ENCODE results near the gene PLCXD3. TPM values are rescaled to one million over a fixed set of nuclear protein-coding genes. Genes with fewer than 3 reads are reported as not detected.
A peak's percentile ranks its signal among the peaks of the same experiment; 100 is the strongest.

PLCXD3 gene
- total and polyA plus RNA-seq, 9 donors, result 0.05 to 0.23 (median 0.09) TPM

DNA sequence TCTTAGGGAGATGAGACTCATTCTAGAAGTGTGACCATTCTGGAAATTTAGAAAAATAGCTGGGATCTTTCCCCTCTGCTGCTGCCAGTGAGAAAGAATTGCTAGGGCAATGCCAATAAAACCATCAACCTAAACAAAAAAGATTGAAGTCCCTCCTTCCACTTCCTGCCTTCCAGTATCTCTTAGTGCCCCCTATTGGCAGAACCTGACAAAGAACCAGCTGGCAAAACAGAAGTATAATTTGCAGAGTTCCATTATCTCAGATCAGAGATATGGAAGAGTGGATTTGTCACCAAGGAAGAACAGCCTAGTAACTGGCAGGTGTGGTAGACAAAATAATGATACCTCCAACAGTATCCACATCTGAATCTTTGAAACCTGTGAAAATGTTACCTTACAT, 13.8 kb upstream of the PLCXD3 start:
- Histone ChIP-seq H3K9me3 (replicated peaks; ENCODE audit: control insufficient read depth, low read depth, low read length) (no peaks in the 10 kb centered on the region), H3K4me3 (ENCODE audit: low read length) (no peak overlapping the region), H3K4me1 (ENCODE audit: control insufficient read depth, insufficient read depth, low read length) (no peaks in the 10 kb centered on the region), H3K27me3 (ENCODE audit: control insufficient read depth, insufficient read depth, low read length) (no peaks in the 10 kb centered on the region), H3K27ac (ENCODE audit: low read length) (no peak overlapping the region), H3K36me3 (ENCODE audit: control insufficient read depth, insufficient read depth, low read length) (no peaks in the 10 kb centered on the region)
- no peak for DNase-seq

DNA sequence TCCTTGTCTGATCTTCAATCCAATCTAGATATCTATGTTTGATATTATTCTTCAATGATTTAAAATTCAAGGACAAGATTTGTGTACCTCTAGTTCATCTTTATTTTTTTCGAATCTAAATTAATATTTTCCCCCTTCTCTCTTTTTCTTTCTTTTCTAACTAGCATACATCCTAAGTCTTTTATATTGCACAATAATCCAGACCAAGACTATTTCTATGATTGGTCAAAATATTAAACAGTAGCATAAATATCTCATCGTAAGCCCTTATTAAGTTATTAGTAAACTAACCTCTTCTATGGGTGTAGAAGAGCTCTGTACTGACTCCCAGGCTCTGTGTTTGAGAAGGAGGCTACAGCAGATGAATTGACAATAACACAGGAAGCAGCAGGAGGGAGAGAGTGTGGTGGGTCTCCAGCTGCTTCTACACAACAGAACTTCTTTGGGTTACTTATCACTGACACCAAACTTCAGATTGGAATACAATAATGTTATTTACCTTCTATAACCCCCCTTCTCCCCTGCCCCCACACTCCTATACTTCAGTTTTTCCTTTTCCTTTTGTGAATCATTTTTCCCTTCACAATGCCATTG, 11.9 kb upstream of the PLCXD3 start:
- H3K4me1 ChIP-seq (ENCODE audit: control insufficient read depth, insufficient read depth, low read length), result no peaks in the 10 kb centered on the region
- no peak for DNase-seq
- no peaks in the 10 kb centered on the region for H3K36me3 ChIP-seq (ENCODE audit: control insufficient read depth, insufficient read depth, low read length)
- no peaks in the 10 kb centered on the region for H3K27me3 ChIP-seq (ENCODE audit: control insufficient read depth, insufficient read depth, low read length)
- no peaks in the 10 kb centered on the region for H3K9me3 ChIP-seq (replicated peaks; ENCODE audit: control insufficient read depth, low read depth, low read length)
- no CpG with 5 or more reads among the region's 2 CpGs for WGBS (ENCODE audit: insufficient coverage)
- no peak overlapping the region for H3K27ac ChIP-seq (ENCODE audit: low read length)
- H3K4me3 ChIP-seq (ENCODE audit: low read length), result no peak overlapping the region

DNA sequence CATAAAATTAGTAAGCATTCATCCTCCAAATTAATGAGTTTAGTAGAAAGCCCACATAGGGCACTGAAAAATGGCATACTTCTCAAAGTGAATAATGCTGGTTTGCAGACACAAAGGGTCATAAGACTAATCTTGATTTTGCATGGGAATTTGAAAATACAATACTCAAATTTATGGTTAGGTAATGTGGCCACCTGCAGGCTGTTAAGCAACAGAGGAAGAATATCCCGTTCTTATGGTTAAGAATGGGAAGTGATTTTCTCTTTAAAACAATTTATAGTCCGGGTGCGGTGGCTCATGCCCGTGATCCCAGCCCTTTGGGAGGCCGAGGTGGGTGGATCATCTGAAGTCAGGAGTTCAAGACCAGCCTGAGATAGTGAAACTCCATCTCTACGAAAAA, 9.4 kb upstream of the PLCXD3 start:
- 75% methylated on average over 6 of the region's 6 CpGs for WGBS (ENCODE audit: insufficient coverage)
- Histone ChIP-seq H3K27ac (ENCODE audit: low read length) (no peak overlapping the region), H3K36me3 (ENCODE audit: control insufficient read depth, insufficient read depth, low read length) (no peaks in the 10 kb centered on the region), H3K4me1 (ENCODE audit: control insufficient read depth, insufficient read depth, low read length) (no peaks in the 10 kb centered on the region), H3K27me3 (ENCODE audit: control insufficient read depth, insufficient read depth, low read length) (no peaks in the 10 kb centered on the region), H3K9me3 (replicated peaks; ENCODE audit: control insufficient read depth, low read depth, low read length) (no peaks in the 10 kb centered on the region), H3K4me3 (ENCODE audit: low read length) (no peak overlapping the region)
- no peak for DNase-seq

DNA sequence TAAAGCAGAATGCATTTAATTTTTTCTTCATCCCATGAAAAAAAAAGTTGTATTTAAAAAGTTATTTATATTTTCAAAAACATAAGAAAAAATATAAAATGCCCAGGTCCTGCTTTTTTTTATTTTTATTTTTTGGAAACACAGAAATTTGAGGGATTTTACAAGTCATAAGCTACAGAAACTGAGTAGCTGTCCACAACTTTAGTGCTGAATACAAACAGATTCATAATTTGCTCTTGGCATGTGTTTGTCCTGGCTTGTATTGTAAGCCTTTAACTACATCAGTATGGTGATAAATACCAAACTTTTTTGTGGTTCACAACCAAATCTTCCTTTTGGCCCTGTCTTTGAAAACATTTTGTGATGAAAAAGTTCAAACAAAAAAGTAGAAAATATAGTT, 7.5 kb upstream of the PLCXD3 start:
- Histone ChIP-seq H3K27ac (ENCODE audit: low read length) (no peak overlapping the region), H3K27me3 (ENCODE audit: control insufficient read depth, insufficient read depth, low read length) (no peaks in the 10 kb centered on the region), H3K4me3 (ENCODE audit: low read length) (no peak overlapping the region), H3K9me3 (replicated peaks; ENCODE audit: control insufficient read depth, low read depth, low read length) (no peaks in the 10 kb centered on the region), H3K36me3 (ENCODE audit: control insufficient read depth, insufficient read depth, low read length) (no peaks in the 10 kb centered on the region), H3K4me1 (ENCODE audit: control insufficient read depth, insufficient read depth, low read length) (no peaks in the 10 kb centered on the region)
- peak; percentile 19 for DNase-seq

DNA sequence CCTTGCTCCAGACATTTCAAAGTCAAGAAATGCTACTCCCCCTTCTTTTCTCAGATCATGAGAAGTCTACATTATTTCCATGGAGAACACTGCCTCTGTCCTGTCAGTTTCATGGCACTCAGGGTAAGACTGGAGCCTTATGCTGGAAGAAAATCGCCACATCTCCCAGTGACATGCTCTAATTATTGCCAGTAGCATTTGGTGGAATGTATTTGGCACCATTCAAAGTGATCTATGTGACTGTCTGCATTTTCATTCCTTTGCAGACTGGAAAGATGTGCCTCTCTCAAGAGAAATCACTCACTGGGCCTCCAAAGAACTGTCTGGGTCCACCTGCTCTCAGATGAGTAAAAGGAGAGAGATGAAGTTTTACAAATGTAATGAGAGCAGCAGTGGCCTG, 840 bp upstream of the PLCXD3 start:
- Histone ChIP-seq H3K4me1 (ENCODE audit: control insufficient read depth, insufficient read depth, low read length) (peaks cover 6% of the 10 kb centered on the region), H3K36me3 (ENCODE audit: control insufficient read depth, insufficient read depth, low read length) (no peaks in the 10 kb centered on the region), H3K9me3 (replicated peaks; ENCODE audit: control insufficient read depth, low read depth, low read length) (no peaks in the 10 kb centered on the region), H3K4me3 (ENCODE audit: low read length) (no peak overlapping the region), H3K27me3 (ENCODE audit: control insufficient read depth, insufficient read depth, low read length) (peaks cover 25% of the 10 kb centered on the region), H3K27ac (ENCODE audit: low read length) (no peak overlapping the region)
- no peak for DNase-seq
- no CpG with 5 or more reads among the region's 1 CpG for WGBS (ENCODE audit: insufficient coverage)

- whole genome bisulfite sequencing (ENCODE audit: insufficient coverage), result 33% methylated on average over 24 of the region's 35 CpGs
- no peak overlapping the region for H3K4me3 ChIP-seq (ENCODE audit: low read length)
- H3K27ac ChIP-seq (ENCODE audit: low read length), result no peak overlapping the region
- DNase-seq, result no peak
- H3K36me3 ChIP-seq (ENCODE audit: control insufficient read depth, insufficient read depth, low read length), result no peaks in the 10 kb centered on the region
- no peaks in the 10 kb centered on the region for H3K9me3 ChIP-seq (replicated peaks; ENCODE audit: control insufficient read depth, low read depth, low read length)
- peaks cover 6% of the 10 kb centered on the region for H3K4me1 ChIP-seq (ENCODE audit: control insufficient read depth, insufficient read depth, low read length)
- H3K27me3 ChIP-seq (ENCODE audit: control insufficient read depth, insufficient read depth, low read length), result peaks cover 25% of the 10 kb centered on the region
Observed at GRCh38 chr5:41509399-41510175, 814 bp downstream of the PLCXD3 start.

GRCh38 chr5:41508696-41509398, 1.6 kb downstream of the PLCXD3 start:
- Histone ChIP-seq H3K4me1 (ENCODE audit: control insufficient read depth, insufficient read depth, low read length) (peaks cover 6% of the 10 kb centered on the region), H3K27ac (ENCODE audit: low read length) (no peak overlapping the region), H3K27me3 (ENCODE audit: control insufficient read depth, insufficient read depth, low read length) (peaks cover 25% of the 10 kb centered on the region), H3K36me3 (ENCODE audit: control insufficient read depth, insufficient read depth, low read length) (no peaks in the 10 kb centered on the region), H3K9me3 (replicated peaks; ENCODE audit: control insufficient read depth, low read depth, low read length) (no peaks in the 10 kb centered on the region), H3K4me3 (ENCODE audit: low read length) (no peak overlapping the region)
- WGBS (ENCODE audit: insufficient coverage), result 24% methylated on average over 3 of the region's 5 CpGs
- no peak for DNase-seq

GRCh38 chr5:41508186-41508585, 2.2 kb downstream of the PLCXD3 start:
- H3K27ac ChIP-seq (ENCODE audit: low read length), result no peak overlapping the region
- H3K4me1 ChIP-seq (ENCODE audit: control insufficient read depth, insufficient read depth, low read length), result peaks cover 6% of the 10 kb centered on the region
- no peak overlapping the region for H3K4me3 ChIP-seq (ENCODE audit: low read length)
- no peaks in the 10 kb centered on the region for H3K9me3 ChIP-seq (replicated peaks; ENCODE audit: control insufficient read depth, low read depth, low read length)
- DNase-seq, result no peak
- no peaks in the 10 kb centered on the region for H3K36me3 ChIP-seq (ENCODE audit: control insufficient read depth, insufficient read depth, low read length)
- H3K27me3 ChIP-seq (ENCODE audit: control insufficient read depth, insufficient read depth, low read length), result peaks cover 25% of the 10 kb centered on the region

DNA sequence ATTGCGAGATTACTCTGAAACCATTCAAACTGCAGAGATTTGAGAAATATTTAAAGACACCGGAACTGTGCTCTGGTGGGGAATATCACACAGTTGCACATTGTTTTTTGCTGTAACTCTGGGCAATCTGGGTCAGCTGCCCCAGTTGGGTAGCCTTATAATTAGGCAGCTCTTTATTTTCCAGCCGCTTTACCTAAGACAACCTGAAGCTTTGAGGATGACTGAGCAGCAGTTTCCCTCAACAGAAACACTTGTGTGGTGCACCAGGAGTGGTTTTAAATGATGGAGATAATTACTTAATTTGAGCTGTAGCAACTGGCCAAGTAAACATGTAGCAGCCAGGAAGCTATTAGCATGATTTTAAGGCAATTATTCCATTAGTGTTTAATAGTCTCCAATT, 2.9 kb downstream of the PLCXD3 start:
- Histone ChIP-seq H3K36me3 (ENCODE audit: control insufficient read depth, insufficient read depth, low read length) (no peaks in the 10 kb centered on the region), H3K27ac (ENCODE audit: low read length) (no peak overlapping the region), H3K9me3 (replicated peaks; ENCODE audit: control insufficient read depth, low read depth, low read length) (no peaks in the 10 kb centered on the region), H3K27me3 (ENCODE audit: control insufficient read depth, insufficient read depth, low read length) (peaks cover 25% of the 10 kb centered on the region), H3K4me1 (ENCODE audit: control insufficient read depth, insufficient read depth, low read length) (peaks cover 6% of the 10 kb centered on the region), H3K4me3 (ENCODE audit: low read length) (no peak overlapping the region)
- 100% methylated on average over 2 of the region's 3 CpGs for WGBS (ENCODE audit: insufficient coverage)
- DNase-seq, result no peak

DNA sequence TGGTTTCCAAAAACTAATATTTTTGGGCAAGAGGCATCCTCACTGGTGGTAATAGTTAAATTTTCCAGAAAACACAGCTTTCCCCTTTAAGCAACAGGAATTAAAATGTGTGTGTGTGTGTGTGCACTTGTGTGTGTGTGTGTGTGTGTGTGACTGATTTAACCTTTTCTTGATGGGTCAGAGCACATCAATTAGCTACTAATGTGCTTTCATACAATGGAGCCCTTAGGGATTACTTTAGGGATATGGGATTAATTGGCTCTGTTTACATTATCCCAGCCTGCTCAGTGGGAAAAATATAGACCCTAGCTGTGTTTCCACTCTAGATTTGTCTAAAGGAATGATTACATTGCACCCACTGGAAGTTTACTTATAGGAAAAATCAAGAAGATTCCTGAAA, 6.5 kb downstream of the PLCXD3 start:
- no peak overlapping the region for H3K4me3 ChIP-seq (ENCODE audit: low read length)
- peaks cover 2% of the 10 kb centered on the region for H3K27me3 ChIP-seq (ENCODE audit: control insufficient read depth, insufficient read depth, low read length)
- no peak overlapping the region for H3K27ac ChIP-seq (ENCODE audit: low read length)
- no peaks in the 10 kb centered on the region for H3K9me3 ChIP-seq (replicated peaks; ENCODE audit: control insufficient read depth, low read depth, low read length)
- no peaks in the 10 kb centered on the region for H3K4me1 ChIP-seq (ENCODE audit: control insufficient read depth, insufficient read depth, low read length)
- no peak for DNase-seq
- no peaks in the 10 kb centered on the region for H3K36me3 ChIP-seq (ENCODE audit: control insufficient read depth, insufficient read depth, low read length)

Data from muscle of leg (tissue), 11 donors.